Colonic mucosa (tissue), 4 donors: Measurements from ENCODE around the gene ZNF10. TPM values are rescaled to one million over a fixed set of nuclear protein-coding genes. Genes with fewer than 3 reads are reported as not detected.

Experiments used
- DNase-seq: peaks from one replicate; pipeline ENCODE4 v3.0.0-alpha.2; 2020
- H3K27ac ChIP-seq: fragments of 200-600 bp; one replicate; pipeline ENCODE4 v1.8.0; 2021
- H3K27me3 ChIP-seq: fragments of 200-600 bp; one replicate; pipeline ENCODE4 v1.8.0; 2021
- H3K36me3 ChIP-seq: fragments of 200-600 bp; one replicate; pipeline ENCODE4 v1.8.0; 2021
- H3K4me1 ChIP-seq: fragments of 200-600 bp; one replicate; pipeline ENCODE4 v1.8.0; 2021; ENCODE audit warnings: mild to moderate bottlenecking
- H3K4me3 ChIP-seq: fragments of 200-600 bp; one replicate; pipeline ENCODE4 v1.8.0; 2021
- H3K9ac ChIP-seq, 2 donors: one replicate each; pipeline ENCODE4 v1.7.0; 2013; ENCODE audit warnings: control low read depth in 2 of 2, low read depth in 2 of 2, low read length in 2 of 2
- H3K9me3 ChIP-seq: fragments of 200-600 bp; one replicate; pipeline ENCODE4 v1.8.0; 2021
- CTCF ChIP-seq: fragments of 200-600 bp; IDR thresholded peaks from one replicate; pipeline ENCODE4 v1.8.0; 2022; ENCODE audit warnings: antibody characterized with exemption, mild to moderate bottlenecking
- intact Hi-C: fragments of 100-400 bp; cut with DNase I; formaldehyde crosslinking; loops from one replicate; pipeline ENCODE4 v1.14.1; 2022
- total RNA-seq, 2 donors: library from RNA; stranded (reverse); fragmentation: NEBNext Ultra II Directional in 1 of 2; extraction: Animal tissue kit (Norgen Biotek cat#: 25700) in 1 of 2; gene quantifications; one replicate each; pipeline ENCODE4 v1.2.1, GENCODE V29; 2021
- donor health status: healthy.
- donor health status: DM: no; HTN: no; CAD: no.
- donor health status: DM: no; HTN: no; CAD: no.

ZNF10 gene
- total RNA-seq, 2 donors from 2014 or later: 2.7 to 4.1 TPM

DNA sequence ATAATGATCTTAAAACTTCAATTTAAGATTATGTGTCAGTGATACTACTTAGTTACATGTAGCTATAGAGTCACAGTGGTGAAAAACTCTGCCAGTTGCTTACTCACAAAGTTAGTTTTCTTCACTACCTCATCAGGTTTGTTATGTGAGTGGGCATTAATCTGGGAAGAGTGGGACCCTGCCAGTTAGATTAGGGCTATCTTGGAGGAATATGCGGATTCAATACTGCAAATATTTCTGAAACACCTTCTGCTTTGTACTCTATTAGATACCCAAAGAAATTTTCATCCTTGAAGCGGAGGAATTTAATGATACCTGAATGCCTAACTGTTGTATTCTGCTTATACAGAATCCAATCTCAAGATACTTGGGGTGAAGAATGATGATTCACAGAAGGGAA is 76.0 kb downstream of the ZNF10 start:
- Histone ChIP-seq H3K4me3 (no peak overlapping the region), H3K27ac (no peak overlapping the region), H3K9ac (no peak overlapping the region), H3K36me3 (peaks cover 16% of the 10 kb centered on the region), H3K4me1 (no peaks in the 10 kb centered on the region), H3K9me3 (peaks cover 33% of the 10 kb centered on the region), H3K27me3 (no peaks in the 10 kb centered on the region)
- intact Hi-C loops: no loop called here
- no peak for DNase-seq
- no peak for TF ChIP-seq CTCF

Other genes with a start within 250 kb of the ZNF10 start
- 10 to 100 TPM; 37.8 to 41.4 TPM for gene CHFR, start 243.0 kb upstream of the ZNF10 start, total RNA-seq
- gene ZNF605, start 174.3 kb upstream of the ZNF10 start, total RNA-seq: 1 to 10 TPM; 7.5 to 8.3 TPM
- 1 to 10 TPM; 6.7 to 7.2 TPM for gene ZNF26, start 144.3 kb upstream of the ZNF10 start, total RNA-seq
- 10 to 100 TPM in 1 of 2 donors, 1 to 10 TPM in 1; 8.7 to 15.7 TPM for gene ZNF84, start 93.1 kb upstream of the ZNF10 start, total RNA-seq
- 10 to 100 TPM in 1 of 2 donors, 1 to 10 TPM in 1; 9.4 to 15.6 TPM for gene ZNF140, start 49.7 kb upstream of the ZNF10 start, total RNA-seq
- 1 to 10 TPM; 1.0 to 1.3 TPM for gene ZNF891, start 353 bp upstream of the ZNF10 start, total RNA-seq
- gene ZNF268, start 50.9 kb downstream of the ZNF10 start, total RNA-seq: 10 to 100 TPM; 13.3 to 15.5 TPM
- not detected for gene ANHX, start 105.2 kb downstream of the ZNF10 start, total RNA-seq